Keratinocyte (primary cell): ENCODE results near the gene TBK1.

Source experiments
- CTCF ChIP-seq, 3 experiments: IDR thresholded peaks in 1 of 3; conservative IDR thresholded peaks in 1 of 3; optimal IDR thresholded peaks in 1 of 3; 2 replicates in 2 of 3; 3 replicates in 1 of 3; pipeline versions ENCODE3 to v1.5.1; 2011; ENCODE audit warnings: low read length in 3 of 3, mild to moderate bottlenecking in 3 of 3, moderate library complexity in 2 of 3, control low read depth in 1 of 3, inconsistent platforms in 1 of 3; ENCODE audit not compliant: insufficient read depth in 2 of 3; ENCODE audit errors: extremely low read depth in 1 of 3
- EZH2 ChIP-seq: IDR thresholded peaks from one replicate; pipeline ENCODE4 v1.6.1; 2012; ENCODE audit warnings: inconsistent platforms, mild to moderate bottlenecking, low read length, moderate library complexity

- TF ChIP-seq CTCF (optimal IDR thresholded peaks at IDR 0.05 in 1 of 3, IDR thresholded peaks at IDR 0.05 in 1 of 3, conservative IDR thresholded peaks at IDR 0.05 in 1 of 3; ENCODE audit: extremely low read depth in 1 of 3, insufficient read depth in 2 of 3, low read length in 3 of 3), result no peak
- no peak for TF ChIP-seq EZH2
Measured at GRCh38 chr12:64413884-64414283, 38.0 kb upstream of the TBK1 start.
